ENCODE results near the gene CMSS1. TPM values are rescaled to one million over a fixed set of nuclear protein-coding genes. Genes with fewer than 3 reads are reported as not detected.

The CMSS1 gene
- total and polyA plus RNA-seq, 2 of the 13 experiments (the other 11 are each of a cell fraction or from before 2014, with no cell fraction given): 6.4 to 48.7 TPM

DNA sequence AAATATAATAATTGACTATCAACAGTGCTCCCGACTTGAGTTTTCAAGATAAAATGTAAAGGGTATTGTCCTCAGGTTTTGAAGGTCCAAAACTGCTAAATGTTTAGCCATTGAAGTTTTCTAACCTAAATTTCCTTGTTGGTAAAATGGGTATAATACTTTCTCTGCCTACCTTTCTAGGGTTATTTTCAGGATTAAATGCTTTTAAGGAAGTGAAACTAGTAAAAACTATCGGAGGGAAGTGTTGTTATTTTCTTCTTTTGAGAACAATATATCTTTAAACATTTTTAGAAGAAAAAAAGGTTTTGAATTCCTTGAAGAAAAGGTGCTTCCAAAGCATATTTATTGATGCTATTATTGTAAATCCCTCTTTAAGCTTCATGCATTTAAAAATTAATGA lies 229.3 kb downstream of the CMSS1 start:
- Histone ChIP-seq H4K20me1 (ENCODE audit: insufficient read depth, low read length) (no peaks in the 10 kb centered on the region), H3K36me3 (replicated peaks in 1 of 2; ENCODE audit: control insufficient read depth in 1 of 2, insufficient read depth in 2 of 2, low read length in 2 of 2) (no peaks in the 10 kb centered on the region), H2AFZ (ENCODE audit: low read length) (no peak overlapping the region), H3K9ac (ENCODE audit: insufficient read depth, low read depth, low read length) (no peak overlapping the region), H3K4me2 (ENCODE audit: low read depth, low read length) (no peak overlapping the region), H3K4me1 (ENCODE audit: insufficient read depth, low read length) (peaks cover 33% of the 10 kb centered on the region), H3K27me3 (ENCODE audit: control insufficient read depth in 1 of 2, insufficient read depth in 2 of 2, low read length in 2 of 2) (no peaks in the 10 kb centered on the region; a peak in 1 of 5 replicates), H3K4me3 (replicated peaks in 1 of 3; ENCODE audit: insufficient read depth in 1 of 3, low read depth in 2 of 3, low read length in 3 of 3) (no peak overlapping the region), H3K79me2 (ENCODE audit: insufficient read depth, low read length) (no peaks in the 10 kb centered on the region), H3K27ac (ENCODE audit: extremely low read length, insufficient read depth, low read length) (no peak overlapping the region), H3K9me3 (ENCODE audit: low read length) (no peaks in the 10 kb centered on the region)
- 70% methylated on average over 2 of the region's 2 CpGs for WGBS (ENCODE audit: low lambda C conversion rate)
- no peak for FAIRE-seq
- BruUV-seq (replicated peaks): no TSS peak
- in situ Hi-C loops (cut with HindIII; ENCODE audit: extremely low pct_ligation_motif_present, low pct_unique_long_range_greater_than_20kb) (loop anchor here (10.0 kb wide), 1 partner anchor 172 kb away; no protein-coding TSS in a partner anchor), intact Hi-C loops (cut with micrococcal nuclease; ENCODE audit: unreplicated experiment) (no loop called here)
- TF ChIP-seq MYNN (CRISPR knock-in tag; IDR thresholded peaks at IDR 0.05; ENCODE audit: low read depth): no peak
- no peak for TF ChIP-seq ZNF44 (CRISPR knock-in tag; IDR thresholded peaks at IDR 0.05)
- TF ChIP-seq GABPA (IDR thresholded peaks at IDR 0.05; ENCODE audit: low read depth, low read length): no peak
- TF ChIP-seq GABPA (CRISPR knock-in tag; IDR thresholded peaks at IDR 0.05; ENCODE audit: low read depth): no peak
- no peak for TF ChIP-seq ZNF260 (CRISPR knock-in tag; IDR thresholded peaks at IDR 0.05; ENCODE audit: borderline replicate concordance, low read depth)
- no peak for TF ChIP-seq POGZ (CRISPR knock-in tag; IDR thresholded peaks at IDR 0.05)
- no peak for TF ChIP-seq ZFY (CRISPR knock-in tag; IDR thresholded peaks at IDR 0.05)
- TF ChIP-seq FOXO4 (CRISPR knock-in tag; conservative IDR thresholded peaks at IDR 0.05): no peak
- no peak for TF ChIP-seq ZMYM2 (CRISPR knock-in tag; IDR thresholded peaks at IDR 0.05)
- TF ChIP-seq EED (CRISPR knock-in tag; IDR thresholded peaks at IDR 0.05): no peak
- no peak for TF ChIP-seq MTERF4 (CRISPR knock-in tag; IDR thresholded peaks at IDR 0.05)
- no peak for TF ChIP-seq ZNF704 (CRISPR knock-in tag; IDR thresholded peaks at IDR 0.05; ENCODE audit: borderline replicate concordance)
- TF ChIP-seq ETV5 (CRISPR knock-in tag; IDR thresholded peaks at IDR 0.05; ENCODE audit: borderline replicate concordance): no peak
- TF ChIP-seq CCDC6 (CRISPR knock-in tag; IDR thresholded peaks at IDR 0.05): no peak
- ATAC-seq: no peak
- DNase-seq (ENCODE audit: low spot score): no peak
- CTCF ChIA-PET (ENCODE audit: low intra/inter-chr PET ratio, low total read pairs): no interaction called here
- POLR2A ChIA-PET: interaction anchor here (1.4 to 1.7 kb wide), 2 partner anchors 18 to 127 kb away, joined by 3 to 4 read pairs; no protein-coding TSS in a partner anchor

All from HepG2 (cell line).